Measurements from ENCODE around the gene AURKAIP1.

GRCh38 chr1:1411626-1412025 is 36.6 kb upstream of the AURKAIP1 start:
- no peak for TF ChIP-seq CTCF (IDR thresholded peaks at IDR 0.05)
- TF ChIP-seq POLR2A (IDR thresholded peaks at IDR 0.05), result no peak

Data from esophagus squamous epithelium (tissue), 4 donors.